T-helper 22 cell (primary cell): ENCODE measurements around the gene FGFBP3.
"Not testable (repeated sequence)": the region's sequence is repeated elsewhere in the genome, so short reads cannot be mapped to it uniquely, and the experiment has no call there.

Experiments used
- DNase-seq: peaks from one replicate; pipeline ENCODE4 v3.0.0-alpha.2; 2020; ENCODE audit warnings: low read depth

The FGFBP3 gene

DNA sequence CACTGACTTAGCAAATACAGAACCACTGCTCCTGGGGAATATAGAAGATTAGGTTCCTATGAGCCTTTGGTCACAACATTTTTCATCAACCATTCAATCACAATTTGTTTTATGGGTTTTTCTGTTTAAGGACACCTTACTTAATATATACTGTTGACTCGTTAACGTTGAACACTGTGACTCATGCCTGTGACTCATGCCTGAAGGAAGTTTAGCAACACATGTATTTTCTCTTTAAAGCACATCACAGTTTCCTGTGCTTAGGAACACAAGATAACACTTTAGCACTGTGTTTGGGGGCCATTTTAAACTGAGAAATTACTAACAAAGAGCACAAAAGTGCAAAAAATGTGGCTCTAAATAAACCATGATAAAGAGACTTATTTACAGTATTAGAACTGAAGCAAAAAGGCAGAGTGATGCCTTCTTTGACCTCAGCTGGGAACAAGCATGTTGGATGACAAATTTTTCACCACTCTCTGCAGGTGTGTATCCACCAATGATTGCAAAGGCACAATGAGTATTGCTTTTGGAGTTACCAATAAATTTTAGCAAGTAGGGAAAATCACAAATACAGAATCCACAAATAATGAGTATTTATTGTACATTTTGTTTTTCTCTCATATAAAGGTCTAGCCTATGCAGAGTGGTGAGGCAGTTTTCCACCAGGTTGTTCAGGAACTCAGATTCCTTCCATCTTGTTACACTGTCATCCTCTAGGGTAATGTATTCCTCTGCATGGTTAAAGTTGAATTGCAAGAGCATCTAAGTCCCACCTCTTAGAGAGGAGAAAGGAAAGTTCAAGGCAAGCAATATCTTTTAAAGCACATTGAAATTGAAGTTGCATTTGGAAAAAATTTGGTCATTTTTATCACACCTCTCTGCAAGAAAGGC is 7.3 kb downstream of the FGFBP3 start:
- DNase-seq = peak; percentile 21

DNA sequence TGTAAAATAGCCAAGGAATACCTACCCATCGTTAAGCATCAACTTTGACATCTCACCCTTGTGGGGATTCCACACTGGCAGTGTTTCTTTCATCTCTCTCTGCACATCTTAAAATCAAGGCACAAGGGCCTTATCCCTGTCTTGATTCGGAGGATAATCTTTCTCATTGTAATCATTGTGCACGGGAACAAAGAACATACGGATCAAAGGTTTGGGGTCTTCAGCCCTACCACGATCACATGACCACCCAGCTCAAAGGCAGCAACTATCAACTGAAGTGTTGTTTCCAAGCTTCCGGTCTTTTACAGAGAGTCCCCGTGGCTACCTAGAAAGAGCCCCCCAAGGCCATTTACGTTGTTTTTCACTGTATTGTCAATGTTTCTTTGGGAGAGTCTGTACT is 11.9 kb downstream of the FGFBP3 start:
- no peak for DNase-seq

DNA sequence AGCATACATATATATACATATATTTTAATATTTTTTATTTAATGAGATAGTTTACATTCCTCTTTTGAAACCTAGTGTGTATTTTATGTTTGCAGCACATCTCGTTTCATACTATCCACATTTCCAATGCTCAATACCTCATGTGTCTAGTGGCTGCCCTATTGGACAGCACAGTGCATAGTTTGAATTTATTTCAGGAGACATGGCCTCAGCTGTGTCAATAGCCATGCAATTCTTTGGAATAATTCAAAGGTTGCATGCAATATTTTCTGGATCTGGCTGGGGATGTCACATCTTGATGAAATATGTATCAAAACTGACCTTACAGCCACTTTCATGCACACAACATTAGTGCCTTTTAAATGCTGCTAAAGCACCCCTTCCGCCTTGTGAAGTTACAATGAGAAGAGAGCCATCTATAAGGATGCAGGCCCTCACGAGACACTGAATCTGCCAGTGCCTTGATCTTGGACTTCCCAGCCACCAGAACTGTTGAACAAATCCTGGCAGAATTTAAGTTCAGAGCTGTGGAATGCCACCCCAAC is 13.0 kb downstream of the FGFBP3 start:
- DNase-seq = no peak

DNA sequence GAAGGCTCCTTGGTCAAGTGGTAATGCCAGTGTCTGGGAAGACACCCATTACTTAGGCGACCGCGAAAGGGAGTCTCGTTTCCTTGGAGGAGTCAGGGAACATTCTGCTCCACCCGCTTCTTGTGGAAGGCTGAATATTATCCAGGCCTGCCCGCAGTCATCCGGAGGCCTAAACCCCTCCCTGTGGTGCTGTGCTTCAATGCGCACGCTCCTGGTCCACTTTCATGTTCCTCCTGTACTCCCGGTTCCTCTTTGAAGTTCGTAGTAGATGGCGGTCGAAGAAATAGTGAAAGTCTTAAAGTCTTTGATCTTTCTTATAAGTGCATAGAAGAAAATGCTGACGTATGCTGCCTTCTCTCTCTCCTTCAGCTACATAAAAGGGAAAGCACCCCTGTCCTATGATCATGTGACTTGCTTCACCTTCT is 15.0 kb downstream of the FGFBP3 start:
- not testable (repeated sequence) for DNase-seq

DNA sequence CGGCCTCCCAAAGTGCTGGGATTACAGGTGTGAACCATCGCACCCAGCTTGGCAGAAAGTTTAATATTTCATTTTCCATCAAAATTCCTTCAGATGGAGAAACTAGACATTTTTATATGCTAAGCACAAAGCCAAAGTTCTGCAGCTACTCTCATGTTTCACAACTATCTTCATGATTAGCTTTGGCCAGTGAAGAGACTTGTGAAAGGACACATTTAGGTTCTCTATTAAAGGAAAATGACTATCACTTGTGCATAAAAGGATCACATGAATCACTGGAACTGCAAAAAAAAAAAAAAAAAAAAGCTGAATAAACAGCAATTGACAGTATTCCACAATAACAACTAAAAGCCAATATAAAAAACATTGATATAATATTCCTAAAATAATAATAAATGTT is 16.2 kb downstream of the FGFBP3 start:
- DNase-seq = no peak

DNA sequence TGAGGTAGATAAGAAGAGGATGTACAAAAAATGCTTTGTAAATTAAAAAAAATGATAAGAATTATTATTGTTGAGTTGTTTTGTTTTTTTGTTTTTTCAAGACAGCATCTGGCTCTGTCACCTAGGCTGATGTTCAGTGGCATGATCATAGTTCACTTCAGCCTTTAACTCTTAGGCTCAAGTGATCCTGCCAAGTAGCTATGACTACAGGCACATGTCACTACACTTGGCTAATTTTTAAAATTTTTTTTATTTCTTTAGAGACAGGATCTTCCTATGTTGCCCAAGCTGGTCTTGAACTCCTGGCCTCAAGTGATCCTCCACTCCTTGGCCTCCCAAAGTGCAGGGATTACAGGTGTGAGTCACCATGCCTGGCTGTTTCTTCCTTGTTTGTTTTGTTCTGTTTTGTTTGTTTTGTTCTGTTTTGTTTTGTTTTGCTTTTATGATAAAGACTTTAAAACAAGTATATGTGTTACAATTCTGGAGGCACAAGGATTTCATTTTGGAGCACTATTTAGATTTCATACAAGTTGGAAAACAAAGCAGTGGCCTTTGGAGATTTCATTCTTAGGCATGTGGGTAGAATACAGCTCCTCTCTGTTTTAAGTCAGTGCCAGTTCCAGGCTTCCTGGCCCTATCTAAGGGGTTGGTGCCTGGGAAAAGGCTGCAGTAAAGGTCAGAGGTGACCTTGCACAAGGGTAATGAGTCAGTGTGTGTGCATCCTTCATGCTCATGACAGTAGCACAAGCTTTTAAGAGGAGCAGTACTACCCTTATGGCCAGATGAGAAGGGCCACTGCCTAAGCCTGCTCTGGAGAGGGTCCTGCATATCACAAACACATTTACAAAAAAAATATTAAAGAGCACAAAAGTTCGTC is 17.9 kb downstream of the FGFBP3 start:
- no peak for DNase-seq

DNA sequence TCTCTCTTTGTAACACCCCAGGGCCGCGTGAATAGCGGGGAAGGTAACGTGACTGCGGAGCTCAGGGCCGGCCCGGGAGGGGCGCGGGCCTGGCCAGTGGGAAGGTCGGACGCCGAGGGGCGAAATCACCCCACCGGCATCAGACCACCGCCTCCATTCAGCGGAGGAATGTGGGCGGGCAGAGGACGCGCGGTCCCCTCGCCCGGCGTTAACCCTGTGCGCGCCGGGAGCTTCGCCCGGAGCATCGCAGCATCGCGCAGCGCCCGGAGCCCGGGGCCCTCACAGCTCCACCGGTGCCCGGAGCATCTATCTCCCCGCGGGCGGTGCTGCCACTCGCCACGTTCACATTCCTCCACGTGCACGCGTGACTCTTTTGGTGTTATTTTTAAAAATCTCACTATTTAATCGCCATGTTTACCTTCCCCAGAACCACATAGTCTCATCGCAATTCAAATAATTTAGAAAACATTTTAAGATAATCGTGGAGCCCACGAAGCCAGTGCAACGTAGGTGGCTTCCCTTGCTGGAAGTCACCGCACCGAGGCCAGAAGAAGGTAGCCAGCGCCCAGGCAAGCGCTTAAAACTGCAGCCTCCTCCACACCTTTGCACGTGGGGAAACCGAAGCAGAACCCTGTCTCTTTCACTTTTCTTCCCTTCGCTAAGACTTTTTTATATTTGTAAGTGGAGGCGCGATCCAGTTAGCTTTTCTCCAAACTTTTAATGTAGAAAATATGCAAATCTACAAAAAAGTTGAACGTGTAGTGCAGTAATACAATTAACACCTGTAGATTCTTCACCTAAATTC is 21.8 kb downstream of the FGFBP3 start:
- no peak for DNase-seq

DNA sequence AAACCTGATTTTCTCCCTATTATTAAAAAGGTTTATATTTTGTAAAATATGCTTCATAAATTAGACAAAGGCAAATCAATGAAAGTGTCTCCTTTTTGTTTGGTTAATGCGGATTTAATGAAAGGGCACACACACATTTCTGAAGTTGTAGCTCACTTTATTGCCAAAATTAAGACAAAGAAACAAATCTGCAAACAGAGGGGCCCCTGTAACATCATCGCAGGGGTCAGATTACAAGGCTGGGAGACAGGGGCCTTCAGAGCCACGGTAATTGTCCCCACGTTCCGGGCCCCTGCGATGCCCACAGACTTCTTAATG is 22.4 kb downstream of the FGFBP3 start:
- no peak for DNase-seq

DNA sequence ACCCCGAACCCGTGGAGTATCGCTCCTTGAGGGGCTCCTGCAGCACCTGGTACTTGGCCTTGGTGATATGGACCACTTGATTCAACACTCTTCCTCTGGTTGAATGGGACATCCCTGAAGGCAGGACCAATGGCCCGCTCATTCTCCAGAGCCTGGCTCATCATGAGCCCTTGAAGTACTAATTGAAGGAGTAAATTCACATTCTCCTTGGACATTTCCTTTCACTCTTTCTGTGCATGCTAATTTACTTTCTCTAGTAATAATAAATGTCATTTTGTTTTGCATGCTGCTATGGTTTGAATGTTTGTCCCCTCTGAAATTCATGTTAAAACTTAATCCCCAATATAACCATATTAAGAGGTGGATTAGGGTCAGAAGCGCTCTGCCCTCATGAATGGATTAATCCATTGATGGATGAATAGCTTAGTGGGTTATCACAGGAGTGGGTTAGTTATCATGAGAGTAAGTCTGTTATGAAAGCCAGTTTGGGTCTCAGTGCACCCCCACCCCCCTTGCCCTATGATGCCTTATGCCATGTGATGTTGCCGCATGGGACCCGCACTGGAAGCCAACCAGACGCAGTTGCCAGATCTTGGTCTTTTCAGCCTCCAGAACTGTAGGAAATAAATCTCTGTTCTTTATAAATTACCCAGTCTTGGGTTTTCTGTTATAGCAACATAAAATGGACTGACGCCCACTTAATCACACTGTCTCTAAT is 23.8 kb downstream of the FGFBP3 start:
- DNase-seq = no peak

DNA sequence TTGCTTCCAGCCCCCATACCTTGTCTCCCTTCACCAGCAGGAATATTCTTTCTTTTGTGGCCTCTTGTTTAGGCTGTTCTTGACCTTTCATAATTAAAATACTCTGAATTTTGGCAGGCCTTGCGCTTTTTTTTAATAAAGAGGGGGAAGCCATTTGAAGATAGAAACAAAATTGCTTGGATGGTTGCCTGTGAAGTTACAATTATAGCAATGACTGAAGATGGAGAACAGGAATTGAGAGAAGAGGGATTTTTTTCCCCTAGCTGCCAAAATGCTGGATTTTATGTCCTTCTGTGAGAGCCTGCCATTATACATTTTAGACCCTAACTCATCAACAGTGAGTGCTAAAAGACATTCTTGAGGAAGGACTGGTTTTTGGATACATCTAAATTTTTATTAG is 24.8 kb downstream of the FGFBP3 start:
- no peak for DNase-seq

DNA sequence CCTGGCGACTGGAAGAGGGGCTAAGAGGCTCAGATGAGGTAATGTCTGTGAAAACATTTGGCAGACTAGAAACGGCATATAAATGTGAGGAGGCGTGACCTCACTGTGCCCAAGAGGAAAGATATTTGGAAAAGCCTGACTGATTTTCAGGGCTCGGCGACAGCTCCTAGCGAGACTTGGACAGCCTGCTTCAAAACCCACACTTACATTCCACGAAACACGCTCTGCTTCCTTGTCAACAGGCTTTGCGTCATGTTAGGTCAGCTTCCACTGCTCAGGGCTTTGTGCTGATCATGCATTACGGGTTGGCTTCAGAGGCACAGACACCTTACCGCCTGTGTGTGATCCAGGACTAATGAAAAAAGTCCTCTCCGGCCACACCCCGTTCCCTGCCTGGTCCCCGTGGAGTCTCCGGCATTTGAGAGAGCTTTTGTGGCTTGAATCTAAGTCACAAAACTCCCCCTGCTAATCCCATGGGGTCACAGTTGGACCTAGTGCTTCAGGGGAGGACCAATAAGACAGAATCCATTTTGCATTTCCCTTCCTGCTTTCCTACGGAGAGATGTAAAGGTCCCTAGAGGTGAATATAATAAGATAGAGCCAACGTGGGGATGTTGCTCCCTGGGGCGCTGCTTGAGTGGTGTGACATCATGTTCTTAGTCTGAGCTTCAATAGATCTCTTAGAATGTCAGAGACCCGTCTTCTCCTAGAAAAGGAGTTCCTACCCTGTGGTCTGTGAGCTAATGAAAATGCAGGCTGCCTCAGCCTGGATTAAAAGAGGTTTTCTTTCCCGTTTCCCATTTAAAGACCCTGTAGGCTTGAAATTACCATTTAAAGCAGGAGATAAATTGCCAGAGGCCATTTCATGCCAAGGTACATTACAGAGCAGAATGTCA is 25.5 kb downstream of the FGFBP3 start:
- no peak for DNase-seq

DNA sequence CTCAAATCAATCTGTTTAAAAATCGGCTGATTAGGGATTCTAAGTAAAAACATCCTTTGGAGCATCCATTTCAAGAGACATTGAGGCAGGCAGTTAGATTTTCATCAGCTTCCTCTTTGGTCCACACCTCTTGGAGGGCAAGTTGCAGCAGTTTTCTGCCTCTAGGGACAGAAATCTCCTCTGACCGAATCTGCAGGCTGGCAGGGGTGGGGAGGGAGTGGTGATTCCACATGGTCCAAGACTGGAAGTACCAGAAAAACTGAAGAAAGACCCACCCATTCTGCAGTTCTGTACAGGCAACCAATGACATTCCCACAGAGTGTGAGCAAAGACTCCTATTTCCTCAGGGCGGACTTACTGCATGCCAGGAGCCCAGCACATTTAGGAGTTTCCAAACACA is 29.0 kb downstream of the FGFBP3 start:
- DNase-seq = no peak

DNA sequence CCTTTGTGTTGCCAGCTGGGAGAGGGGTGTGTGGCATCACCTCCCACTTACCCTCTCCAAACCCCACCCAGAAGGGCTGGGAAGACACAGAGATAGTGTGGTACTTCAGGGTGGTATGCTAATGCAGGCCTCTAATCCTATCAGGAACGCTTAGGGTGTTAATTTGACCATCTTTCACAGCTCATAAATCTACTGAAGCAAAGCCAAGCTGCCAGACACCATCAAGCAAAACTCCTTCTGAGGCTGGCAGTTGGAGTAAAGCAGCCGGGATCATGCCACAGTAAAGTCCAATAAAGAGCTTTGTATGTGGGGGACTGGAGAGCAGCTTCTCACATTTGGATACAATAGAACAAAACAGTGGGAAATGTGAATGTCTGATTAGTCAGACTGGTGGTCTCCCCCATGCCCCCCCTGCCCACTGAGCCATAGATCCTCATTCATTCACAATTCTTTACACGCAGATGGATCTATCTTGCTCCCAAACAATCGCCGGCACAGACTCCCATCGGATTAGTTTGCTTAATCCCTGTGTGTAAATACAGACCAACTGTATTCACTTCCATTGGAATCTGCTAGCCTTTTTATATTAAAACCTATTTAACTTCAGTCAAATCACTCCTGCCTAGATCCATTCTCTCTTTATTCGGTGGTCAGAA is 29.6 kb downstream of the FGFBP3 start:
- no peak for DNase-seq

DNA sequence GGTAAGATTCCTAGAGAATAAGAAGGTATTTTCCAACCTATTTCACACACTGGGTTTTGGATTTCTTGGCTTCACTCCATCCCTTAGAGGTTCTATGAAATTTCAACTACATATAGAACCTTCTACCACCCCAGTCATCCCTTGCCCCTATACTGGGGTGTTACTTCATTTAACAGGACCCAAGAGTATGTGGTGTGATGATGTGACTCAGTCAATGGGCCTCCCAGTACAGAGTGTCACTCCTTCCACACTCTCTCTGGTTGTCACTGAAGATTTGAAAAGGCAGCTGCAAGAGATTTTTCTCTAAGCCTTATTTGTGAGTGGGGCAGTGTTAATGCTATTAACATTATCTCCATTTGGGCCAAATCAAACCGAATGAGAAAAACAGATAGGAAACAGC is 33.5 kb downstream of the FGFBP3 start:
- DNase-seq = no peak

DNA sequence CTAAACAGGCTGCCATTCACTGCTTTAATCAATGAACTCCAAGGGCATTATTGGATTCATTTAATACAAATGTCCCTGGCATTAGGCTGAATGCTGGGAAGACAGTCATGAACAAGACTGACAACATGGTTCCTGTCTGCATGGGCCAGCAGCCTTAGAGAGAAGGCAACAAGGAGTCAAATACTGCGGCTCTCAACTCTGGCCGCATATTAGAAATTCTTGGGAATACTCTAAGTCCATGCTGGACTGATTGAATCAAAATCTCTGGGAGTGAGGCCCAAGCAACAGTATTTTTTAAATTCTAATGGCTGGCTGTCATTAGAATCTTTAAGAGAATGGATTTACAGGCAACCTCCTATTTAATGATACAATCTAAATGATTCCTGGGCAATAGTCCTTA is 34.1 kb downstream of the FGFBP3 start:
- DNase-seq = no peak

DNA sequence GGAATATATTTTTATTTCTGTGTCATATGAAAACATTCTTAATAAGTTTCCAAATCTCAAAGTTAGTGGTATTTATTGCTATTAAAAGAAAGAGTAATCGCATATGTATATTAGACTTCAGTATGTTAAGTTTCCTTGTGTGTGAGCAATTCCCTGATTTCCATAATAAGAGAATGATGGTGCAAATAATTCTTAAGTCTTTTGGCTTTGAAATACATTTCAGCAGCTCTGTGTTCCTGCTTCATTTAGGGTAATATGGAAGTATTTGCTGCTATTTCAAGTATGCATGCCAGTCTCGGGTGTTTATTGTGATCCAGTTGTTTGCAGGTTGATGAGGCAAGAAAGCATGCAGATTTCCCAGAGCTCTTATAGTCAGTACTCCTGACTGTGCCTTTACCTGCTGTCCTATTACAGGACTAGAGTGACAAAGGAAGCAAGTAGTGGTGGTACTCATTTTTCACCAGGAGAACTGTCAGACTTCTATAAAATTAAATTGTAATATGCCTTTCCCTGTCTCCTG is 43.7 kb downstream of the FGFBP3 start:
- DNase-seq = no peak

DNA sequence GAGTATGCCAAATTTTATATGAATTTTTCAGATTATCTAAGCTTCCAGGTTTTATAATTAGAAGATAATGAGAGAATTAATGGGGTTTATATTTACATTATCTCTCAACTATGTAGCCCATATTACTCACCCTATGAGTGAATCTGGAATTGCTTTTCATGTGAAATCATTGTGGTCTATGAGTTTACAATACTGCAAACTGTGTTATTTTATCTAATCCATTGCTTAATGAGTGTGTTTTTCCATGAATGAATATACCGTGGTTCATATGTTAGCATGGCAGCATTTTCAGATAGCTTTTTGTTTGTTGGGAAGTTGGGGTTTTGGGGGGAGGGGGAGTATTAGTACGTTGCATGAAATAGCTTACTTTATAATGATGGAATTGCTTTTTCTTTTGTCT is 44.5 kb downstream of the FGFBP3 start:
- no peak for DNase-seq

DNA sequence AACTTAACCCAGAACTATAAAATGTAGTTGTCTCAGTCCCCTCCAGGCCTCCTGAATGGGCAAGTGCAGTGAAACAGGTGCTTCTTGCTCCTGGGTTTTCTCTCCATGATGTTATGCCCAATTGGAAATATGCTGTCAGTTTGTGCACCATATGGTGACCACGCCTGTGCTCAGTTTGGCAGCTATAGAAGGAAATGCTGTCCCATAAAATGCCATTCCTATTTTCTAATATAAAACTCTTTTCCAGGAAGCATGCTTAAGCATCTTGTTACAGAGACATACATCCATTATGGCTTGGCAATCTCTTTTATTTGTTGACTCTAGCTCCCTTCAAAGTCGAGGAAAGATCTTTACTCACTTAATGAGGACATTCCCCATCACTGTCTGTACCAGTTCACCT is 45.2 kb downstream of the FGFBP3 start:
- no peak for DNase-seq

DNA sequence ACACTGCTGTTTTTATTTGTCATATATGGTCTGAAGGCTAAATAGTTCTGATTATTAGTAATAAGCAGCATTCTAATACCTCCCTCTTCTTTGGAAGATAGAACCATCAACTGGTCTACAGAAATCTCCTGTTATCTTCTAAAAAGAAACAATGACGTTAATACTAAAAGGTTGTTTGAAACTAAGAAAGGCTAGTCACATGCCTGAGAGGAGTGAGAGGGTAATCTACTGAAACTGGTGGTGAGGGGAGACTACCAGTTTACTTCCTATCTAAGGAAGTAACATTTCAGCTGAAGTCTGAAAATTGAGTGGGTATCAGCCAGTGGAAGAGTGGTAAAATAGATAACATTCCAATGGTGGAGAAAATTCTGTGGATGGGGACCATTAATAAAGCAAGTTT is 48.4 kb downstream of the FGFBP3 start:
- no peak for DNase-seq

DNA sequence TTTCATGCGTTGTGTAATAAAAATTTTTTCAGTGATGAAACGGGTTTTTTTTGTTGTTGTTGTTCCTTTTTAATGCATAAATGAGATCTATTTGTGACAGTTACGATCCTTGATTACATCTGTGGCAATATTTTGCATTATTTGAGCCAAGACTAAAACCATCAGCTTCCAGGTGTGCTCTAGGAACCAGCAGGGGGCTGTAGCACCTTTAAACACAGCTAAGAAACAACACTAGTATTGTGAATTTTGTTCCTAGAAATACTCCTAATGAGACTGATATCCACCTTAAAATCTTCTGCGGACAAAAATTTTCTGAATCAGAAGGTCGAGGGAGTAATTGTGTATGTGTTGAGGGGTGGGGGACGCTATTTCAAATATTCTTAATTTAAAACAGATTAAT is 52.6 kb downstream of the FGFBP3 start:
- DNase-seq = no peak
